Trophoblast cell (in vitro differentiated cells and primary cell): ENCODE results near the gene ADAMTS13.
A peak's percentile ranks its signal among the peaks of the same experiment; 100 is the strongest.

Source experiments
- DNase-seq, 2 donors: peaks; one replicate each; pipeline ENCODE4 v3.0.0-alpha.2; 2016
- H2AFZ ChIP-seq: 2 replicates; pipeline ENCODE4 v1.6.1; 2013; ENCODE audit warnings: low read length, moderate library complexity, mild to moderate bottlenecking; ENCODE audit not compliant: insufficient read depth, poor library complexity
- H2AK5ac ChIP-seq: 2 replicates; pipeline ENCODE4 v1.6.1; 2013; ENCODE audit warnings: mild to moderate bottlenecking, low read length
- H2BK120ac ChIP-seq: 2 replicates; pipeline ENCODE4 v1.6.1; 2013; ENCODE audit warnings: low read length, mild to moderate bottlenecking, moderate library complexity; ENCODE audit not compliant: insufficient read depth, poor library complexity
- H2BK12ac ChIP-seq: 2 replicates; pipeline ENCODE4 v1.6.1; 2013; ENCODE audit warnings: mild to moderate bottlenecking, low read length, moderate library complexity
- H2BK5ac ChIP-seq: 2 replicates; pipeline ENCODE4 v1.6.1; 2013; ENCODE audit warnings: low read length, low read depth, moderate library complexity, mild to moderate bottlenecking; ENCODE audit not compliant: poor library complexity
- H3K14ac ChIP-seq: 2 replicates; pipeline ENCODE4 v1.6.1; 2013; ENCODE audit warnings: mild to moderate bottlenecking, low read length
- H3K18ac ChIP-seq: 2 replicates; pipeline ENCODE4 v1.6.1; 2013; ENCODE audit warnings: mild to moderate bottlenecking, low read length
- H3K23ac ChIP-seq: 2 replicates; pipeline ENCODE4 v1.6.1; 2013; ENCODE audit warnings: low read length
- H3K27ac ChIP-seq: 2 replicates; pipeline ENCODE4 v1.5.1; 2013; ENCODE audit warnings: low read depth, mild to moderate bottlenecking, inconsistent platforms, low read length, moderate library complexity
- H3K27me3 ChIP-seq: 2 replicates; pipeline ENCODE4 v1.6.1; 2013; ENCODE audit warnings: inconsistent platforms, mild to moderate bottlenecking, low read length, moderate library complexity; ENCODE audit not compliant: insufficient read depth
- H3K36me3 ChIP-seq, 2 experiments: 1 replicate in 1 of 2; 2 replicates in 1 of 2; pipeline ENCODE4 v1.6.1; 2013; ENCODE audit warnings: low read length in 2 of 2, mild to moderate bottlenecking in 2 of 2, moderate library complexity in 1 of 2; ENCODE audit not compliant: insufficient read depth in 2 of 2, control insufficient read depth in 1 of 2
- H3K4ac ChIP-seq: 2 replicates; pipeline ENCODE4 v1.6.1; 2013; ENCODE audit warnings: low read depth, mild to moderate bottlenecking, low read length, moderate library complexity
- H3K4me1 ChIP-seq, 2 experiments: 1 replicate in 1 of 2; 2 replicates in 1 of 2; pipeline ENCODE4 v1.6.1; 2013; ENCODE audit warnings: low read length in 2 of 2, mild to moderate bottlenecking in 2 of 2, moderate library complexity in 1 of 2; ENCODE audit not compliant: insufficient read depth in 2 of 2, control insufficient read depth in 1 of 2
- H3K4me2 ChIP-seq: 2 replicates; pipeline ENCODE4 v1.6.1; 2013; ENCODE audit warnings: inconsistent platforms, mild to moderate bottlenecking, low read length, moderate library complexity
- H3K4me3 ChIP-seq: 2 replicates; pipeline ENCODE4 v1.5.1; 2013; ENCODE audit warnings: mild to moderate bottlenecking, low read depth, low read length, inconsistent platforms
- H3K79me1 ChIP-seq: one replicate; pipeline ENCODE4 v1.6.1; 2013; ENCODE audit warnings: low read length
- H3K79me2 ChIP-seq: 2 replicates; pipeline ENCODE4 v1.6.1; 2013; ENCODE audit warnings: low read length, mild to moderate bottlenecking; ENCODE audit not compliant: control insufficient read depth, insufficient read depth, poor library complexity
- H3K9ac ChIP-seq: 2 replicates; pipeline ENCODE4 v1.6.1; 2013; ENCODE audit warnings: mild to moderate bottlenecking, low read length
- H3K9me3 ChIP-seq: 2 replicates; pipeline ENCODE4 v1.6.1; 2013; ENCODE audit warnings: low read depth, mild to moderate bottlenecking, control low read depth, inconsistent platforms, low read length; ENCODE audit not compliant: insufficient read depth
- H4K12ac ChIP-seq: 2 replicates; pipeline ENCODE4 v1.6.1; 2013; ENCODE audit warnings: low read depth, mild to moderate bottlenecking, low read length, moderate library complexity
- H4K8ac ChIP-seq: 2 replicates; pipeline ENCODE4 v1.6.1; 2013; ENCODE audit warnings: low read depth, mild to moderate bottlenecking, low read length, moderate library complexity
- H4K91ac ChIP-seq: one replicate; pipeline ENCODE4 v1.6.1; 2013; ENCODE audit warnings: low read depth, mild to moderate bottlenecking, low read length, moderate library complexity
- WGBS: extraction: QIAGEN DNeasy Blood & Tissue Kit; methylation state at CpG from one replicate; pipeline ENCODE4 v1.1.7; 2013; ENCODE audit warnings: missing lambda C conversion rate; ENCODE audit not compliant: insufficient read length, insufficient coverage; ENCODE audit errors: extremely low coverage; 5-methylcytosine and 5-hydroxymethylcytosine counted together

Gene ADAMTS13

GRCh38 chr9:133494636-133495326 lies 72.6 kb downstream of the ADAMTS13 start:
- no peak overlapping the region for H2BK5ac ChIP-seq
- H3K18ac ChIP-seq = no peak overlapping the region
- no peak overlapping the region for H4K8ac ChIP-seq
- H3K27ac ChIP-seq = no peak overlapping the region
- WGBS = no CpG with 5 or more reads among the region's 24 CpGs
- H2BK120ac ChIP-seq = no peak overlapping the region
- H4K12ac ChIP-seq = no peak overlapping the region
- H3K27me3 ChIP-seq = no peaks in the 10 kb centered on the region
- H2AK5ac ChIP-seq = no peak overlapping the region
- no peak overlapping the region for H2BK12ac ChIP-seq
- peaks cover 15% of the 10 kb centered on the region for H3K9me3 ChIP-seq
- H4K91ac ChIP-seq = peak overlapping the region; percentile 56
- no peak overlapping the region for H3K23ac ChIP-seq
- no peak overlapping the region for H3K4me3 ChIP-seq
- H3K79me2 ChIP-seq = no peaks in the 10 kb centered on the region
- DNase-seq = no peak
- no peaks in the 10 kb centered on the region for H3K79me1 ChIP-seq
- H2AFZ ChIP-seq = no peak overlapping the region
- no peaks in the 10 kb centered on the region for H3K36me3 ChIP-seq
- H3K4me1 ChIP-seq = peaks cover under 1 to 10% of the 10 kb centered on the region in 2 experiments
- no peak overlapping the region for H3K9ac ChIP-seq
- H3K14ac ChIP-seq = no peak overlapping the region
- no peak overlapping the region for H3K4ac ChIP-seq
- H3K4me2 ChIP-seq = no peak overlapping the region

GRCh38 chr9:133495327-133496293 lies 73.4 kb downstream of the ADAMTS13 start:
- H3K4me1 ChIP-seq = peaks cover 2 to 12% of the 10 kb centered on the region in 2 experiments
- no peaks in the 10 kb centered on the region for H3K27me3 ChIP-seq
- H3K23ac ChIP-seq = peak overlapping the region; percentile 3
- H3K36me3 ChIP-seq = no peaks in the 10 kb centered on the region
- H3K4me2 ChIP-seq = no peak overlapping the region
- H3K79me1 ChIP-seq = no peaks in the 10 kb centered on the region
- WGBS = 100% methylated on average over 3 of the region's 24 CpGs
- no peak overlapping the region for H2BK5ac ChIP-seq
- H3K27ac ChIP-seq = no peak overlapping the region
- H2BK12ac ChIP-seq = no peak overlapping the region
- no peak overlapping the region for H2BK120ac ChIP-seq
- H3K9ac ChIP-seq = no peak overlapping the region
- no peak overlapping the region for H2AK5ac ChIP-seq
- H2AFZ ChIP-seq = no peak overlapping the region
- no peaks in the 10 kb centered on the region for H3K79me2 ChIP-seq
- H3K4me3 ChIP-seq = peak overlapping the region; percentile 41
- peaks cover 15% of the 10 kb centered on the region for H3K9me3 ChIP-seq
- no peak overlapping the region for H4K91ac ChIP-seq
- H3K14ac ChIP-seq = no peak overlapping the region
- no peak for DNase-seq
- H3K4ac ChIP-seq = no peak overlapping the region
- no peak overlapping the region for H4K12ac ChIP-seq
- no peak overlapping the region for H3K18ac ChIP-seq
- no peak overlapping the region for H4K8ac ChIP-seq

- H3K79me1 ChIP-seq = no peaks in the 10 kb centered on the region
- no peak for DNase-seq
- no peak overlapping the region for H2AFZ ChIP-seq
- H3K4me3 ChIP-seq = no peak overlapping the region
- H2BK12ac ChIP-seq = no peak overlapping the region
- H3K4me2 ChIP-seq = no peak overlapping the region
- no peak overlapping the region for H3K18ac ChIP-seq
- H2BK120ac ChIP-seq = no peak overlapping the region
- no peaks in the 10 kb centered on the region for H3K27me3 ChIP-seq
- no peak overlapping the region for H3K14ac ChIP-seq
- no peak overlapping the region for H4K12ac ChIP-seq
- no peak overlapping the region for H2AK5ac ChIP-seq
- H3K4ac ChIP-seq = no peak overlapping the region
- H3K9ac ChIP-seq = no peak overlapping the region
- H3K36me3 ChIP-seq = no peaks in the 10 kb centered on the region
- H3K23ac ChIP-seq = no peak overlapping the region
- peaks cover 15% of the 10 kb centered on the region for H3K9me3 ChIP-seq
- H3K4me1 ChIP-seq = peaks cover 2 to 12% of the 10 kb centered on the region in 2 experiments
- H3K79me2 ChIP-seq = no peaks in the 10 kb centered on the region
- no peak overlapping the region for H4K91ac ChIP-seq
- no peak overlapping the region for H3K27ac ChIP-seq
- H4K8ac ChIP-seq = no peak overlapping the region
- WGBS = no CpG with 5 or more reads among the region's 35 CpGs
- H2BK5ac ChIP-seq = no peak overlapping the region
These were observed 75.0 kb downstream of the ADAMTS13 start for GRCh38 chr9:133496861-133497842.
